Panc1 (cell line): Measurements from ENCODE around the gene ARL14.

Experiments used
- SIN3A ChIP-seq: IDR thresholded peaks from 2 replicates; pipeline ENCODE4 v1.6.1; 2012; ENCODE audit warnings: low read depth, mild to moderate bottlenecking, low read length, moderate library complexity, borderline replicate concordance; ENCODE audit not compliant: insufficient read depth
- TF ChIP-seq, protein P1 (sequence below): fragments of 450-650 bp; IDR thresholded peaks from 2 replicates; pipeline ENCODE4 v1.5.1; 2017; ENCODE audit warnings: mild to moderate bottlenecking

DNA sequence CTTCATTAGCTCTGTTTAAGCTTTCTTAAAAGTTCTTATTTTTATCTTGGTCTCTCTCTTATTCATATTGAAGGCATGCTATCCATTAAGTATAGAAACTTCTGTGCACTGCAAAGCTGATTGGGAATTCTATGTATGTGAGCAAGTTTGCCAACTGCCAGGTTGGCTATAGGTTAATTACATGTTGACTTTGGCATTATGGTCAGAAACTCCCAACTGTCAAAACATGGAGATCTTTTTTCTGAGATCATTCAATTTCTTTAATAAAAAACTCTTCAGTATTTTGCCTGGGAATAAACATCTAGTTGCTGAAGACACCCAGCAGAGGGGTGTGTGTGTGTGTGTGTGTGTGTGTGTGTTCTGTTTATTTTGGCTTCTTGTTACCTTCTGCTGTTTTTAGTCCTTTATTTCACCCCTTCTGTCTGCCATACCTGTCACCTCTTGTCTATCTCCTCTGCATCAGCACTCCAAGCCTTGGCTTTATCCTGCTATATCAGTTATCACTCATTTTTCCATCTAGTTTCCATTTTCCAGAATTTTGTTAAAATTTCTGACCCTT, 1.3 kb upstream of the ARL14 start:
- TF ChIP-seq, protein P1, sequence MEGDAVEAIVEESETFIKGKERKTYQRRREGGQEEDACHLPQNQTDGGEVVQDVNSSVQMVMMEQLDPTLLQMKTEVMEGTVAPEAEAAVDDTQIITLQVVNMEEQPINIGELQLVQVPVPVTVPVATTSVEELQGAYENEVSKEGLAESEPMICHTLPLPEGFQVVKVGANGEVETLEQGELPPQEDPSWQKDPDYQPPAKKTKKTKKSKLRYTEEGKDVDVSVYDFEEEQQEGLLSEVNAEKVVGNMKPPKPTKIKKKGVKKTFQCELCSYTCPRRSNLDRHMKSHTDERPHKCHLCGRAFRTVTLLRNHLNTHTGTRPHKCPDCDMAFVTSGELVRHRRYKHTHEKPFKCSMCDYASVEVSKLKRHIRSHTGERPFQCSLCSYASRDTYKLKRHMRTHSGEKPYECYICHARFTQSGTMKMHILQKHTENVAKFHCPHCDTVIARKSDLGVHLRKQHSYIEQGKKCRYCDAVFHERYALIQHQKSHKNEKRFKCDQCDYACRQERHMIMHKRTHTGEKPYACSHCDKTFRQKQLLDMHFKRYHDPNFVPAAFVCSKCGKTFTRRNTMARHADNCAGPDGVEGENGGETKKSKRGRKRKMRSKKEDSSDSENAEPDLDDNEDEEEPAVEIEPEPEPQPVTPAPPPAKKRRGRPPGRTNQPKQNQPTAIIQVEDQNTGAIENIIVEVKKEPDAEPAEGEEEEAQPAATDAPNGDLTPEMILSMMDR: no peak
- no peak for TF ChIP-seq SIN3A
